Mucosa of descending colon (tissue), 3 donors: ENCODE data around the gene RNU6-1. TPM values are rescaled to one million over a fixed set of nuclear protein-coding genes. Genes with fewer than 3 reads are reported as not detected.

Experiments
- ATAC-seq: fragments of 200-7000 bp; cut with Tn5 transposase; one replicate; pipeline ENCODE4 v1.9.1; 2020; ENCODE audit warnings: mild to moderate bottlenecking, moderate library complexity
- DNase-seq, 3 donors: peaks; one replicate each; pipeline ENCODE4 v3.0.0-alpha.2; 2020
- H3K36me3 ChIP-seq: fragments of 200-600 bp; one replicate; pipeline ENCODE4 v1.8.0; 2021; ENCODE audit warnings: low read depth, mild to moderate bottlenecking
- H3K4me1 ChIP-seq: fragments of 200-600 bp; one replicate; pipeline ENCODE4 v1.8.0; 2021; ENCODE audit warnings: low read depth, mild to moderate bottlenecking
- H3K4me3 ChIP-seq: fragments of 200-600 bp; one replicate; pipeline ENCODE4 v1.8.0; 2021; ENCODE audit warnings: mild to moderate bottlenecking
- H3K9me3 ChIP-seq: fragments of 200-600 bp; one replicate; pipeline ENCODE4 v1.8.0; 2021; ENCODE audit warnings: mild to moderate bottlenecking
- CTCF ChIP-seq: fragments of 200-600 bp; IDR thresholded peaks from one replicate; pipeline ENCODE4 v1.8.0; 2022; ENCODE audit warnings: antibody characterized with exemption, mild to moderate bottlenecking
- intact Hi-C, 2 donors: fragments of 100-400 bp; cut with DNase I in 1 of 2; cut with micrococcal nuclease in 1 of 2; formaldehyde crosslinking; loops; one replicate each; pipeline versions ENCODE4 v1.11.0 to v1.11.1; 2022; cut with DNase I, micrococcal nuclease
- total RNA-seq, 3 donors: library from RNA; stranded (reverse); fragmentation: NEBNext Ultra II Directional in 2 of 3; extraction: Animal tissue kit (Norgen Biotek cat#: 25700) in 2 of 3; gene quantifications; one replicate each; pipeline versions ENCODE4 v1.2.1 to v1.2.4, GENCODE V29; 2021 to 2023
- donor health status: DM: no; HTN: no; CAD: no; lungs with moderate emphysema.
- donor health status: DM: no; HTN: no; CAD: no.
- donor health status: DM: no; HTN: yes; CAD: no.

RNU6-1 gene
- total RNA-seq, 3 donors from 2014 or later = not detected

- intact Hi-C loops = loop anchor here (5.0 kb wide), 2 partner anchors 314 to 379 kb away; partner anchors contain the start of gene C15orf61 (in 1 of the 2)
- H3K36me3 ChIP-seq = peaks cover 4% of the 10 kb centered on the region
- ATAC-seq (no peak), DNase-seq (no peak)
- peaks cover 53% of the 10 kb centered on the region for H3K4me1 ChIP-seq
- H3K9me3 ChIP-seq = no peaks in the 10 kb centered on the region
- H3K4me3 ChIP-seq = no peak overlapping the region
- no peak for TF ChIP-seq CTCF
Measured at GRCh38 chr15:67836134-67836455, 3.8 kb downstream of the RNU6-1 start.

- no peak for TF ChIP-seq CTCF
- Histone ChIP-seq H3K4me1 (peaks cover 52% of the 10 kb centered on the region), H3K9me3 (no peaks in the 10 kb centered on the region), H3K4me3 (no peak overlapping the region), H3K36me3 (peaks cover 4% of the 10 kb centered on the region)
- ATAC-seq (no peak), DNase-seq (peak in 2 of 3 donors; percentile 25 to 57)
- intact Hi-C loops = loop anchor here (5.0 kb wide), 2 partner anchors 313 to 378 kb away; partner anchors contain the start of gene C15orf61 (in 1 of the 2)
Measured at GRCh38 chr15:67835297-67836133, 4.3 kb downstream of the RNU6-1 start.

- intact Hi-C loops = loop anchor here (5.0 kb wide), 2 partner anchors 312 to 377 kb away; partner anchors contain the start of gene C15orf61 (in 1 of the 2)
- no peak overlapping the region for H3K4me3 ChIP-seq
- no peaks in the 10 kb centered on the region for H3K36me3 ChIP-seq
- DNase-seq (peak in 1 of 3 donors; percentile 63), ATAC-seq (peak; percentile 4)
- H3K4me1 ChIP-seq = peaks cover 52% of the 10 kb centered on the region
- no peaks in the 10 kb centered on the region for H3K9me3 ChIP-seq
- no peak for TF ChIP-seq CTCF
Measured at GRCh38 chr15:67834581-67835296, 5.1 kb downstream of the RNU6-1 start.

GRCh38 chr15:67833710-67834511 lies 5.9 kb downstream of the RNU6-1 start:
- intact Hi-C loops = no loop called here
- H3K4me3 ChIP-seq = no peak overlapping the region
- no peaks in the 10 kb centered on the region for H3K9me3 ChIP-seq
- no peaks in the 10 kb centered on the region for H3K36me3 ChIP-seq
- peak; percentile 51 to 69 (median 63) for DNase-seq
- peak; percentile 59 for ATAC-seq
- TF ChIP-seq CTCF = no peak
- peaks cover 57% of the 10 kb centered on the region for H3K4me1 ChIP-seq
